ENCODE measurements around the gene DNAH11.
"Not testable (repeated sequence)": the region's sequence is repeated elsewhere in the genome, so short reads cannot be mapped to it uniquely, and the experiment has no call there.

DNAH11 gene

DNA sequence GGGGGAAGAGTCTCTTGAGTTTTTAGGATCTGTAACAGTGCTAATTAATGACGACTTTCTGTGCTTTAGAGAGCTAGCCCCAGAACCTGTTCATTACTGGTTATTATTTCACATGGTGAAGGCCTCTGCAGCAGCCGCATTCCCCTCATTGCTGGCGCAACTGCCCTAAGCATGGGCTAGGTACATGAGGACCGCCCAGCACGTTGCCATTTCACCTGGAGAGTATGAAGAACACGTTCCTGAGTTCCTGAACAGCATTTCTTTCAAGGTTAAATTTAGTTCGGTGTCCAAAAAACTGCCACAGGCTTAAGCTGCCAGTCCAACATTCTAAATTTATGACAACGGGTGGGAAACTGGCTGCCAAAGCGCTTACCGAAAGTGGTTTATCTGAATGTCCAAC lies 177.0 kb downstream of the DNAH11 start:
- DNase-seq (ENCODE audit: low read depth in 2 of 2): no peak

DNA sequence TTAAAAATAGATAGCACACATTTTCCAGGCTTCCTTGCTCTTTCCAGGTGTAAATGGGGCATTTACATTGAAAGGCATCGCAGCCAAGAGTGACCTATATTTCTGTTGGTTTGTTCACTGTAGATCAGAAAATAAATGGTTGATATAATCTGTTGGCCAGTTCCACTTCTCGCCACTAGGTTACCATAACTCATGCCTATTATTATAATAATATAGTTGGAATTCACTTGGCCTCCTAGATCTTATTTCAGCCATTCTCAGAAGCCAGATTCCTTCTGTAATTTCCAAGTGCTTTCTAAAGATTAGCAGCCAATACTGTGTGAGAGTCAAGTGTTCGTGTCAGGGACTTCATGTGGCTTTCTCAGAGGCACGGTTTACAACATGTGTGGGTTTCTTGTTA lies 179.5 kb downstream of the DNAH11 start:
- DNase-seq (ENCODE audit: low read depth in 2 of 2): no peak

DNA sequence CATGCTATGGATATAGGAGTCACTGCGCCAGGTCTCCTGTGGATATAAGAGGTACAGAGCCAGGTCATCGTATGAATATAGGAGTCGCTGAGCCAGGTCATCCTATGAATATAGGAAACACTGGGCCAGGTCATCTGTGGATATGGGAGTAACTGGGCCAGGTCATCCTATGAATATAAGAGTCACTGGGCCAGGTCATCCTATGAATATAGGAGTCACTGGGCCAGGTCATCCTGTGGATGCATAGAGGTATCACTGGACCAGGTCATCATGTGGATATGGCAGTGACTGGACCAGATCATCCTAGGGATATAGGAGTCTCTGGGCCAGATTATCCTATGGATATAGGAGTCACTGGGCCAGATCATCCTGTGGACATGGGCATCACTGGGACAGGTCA lies 181.7 kb downstream of the DNAH11 start:
- no peak for DNase-seq (ENCODE audit: low read depth in 2 of 2)

- DNase-seq (ENCODE audit: low read depth in 2 of 2): no peak
Measured at GRCh38 chr7:21730399-21730798, 187.6 kb downstream of the DNAH11 start.

GRCh38 chr7:21731977-21732376 lies 189.1 kb downstream of the DNAH11 start:
- DNase-seq (ENCODE audit: low read depth in 2 of 2): no peak

GRCh38 chr7:21732956-21733355 lies 190.1 kb downstream of the DNAH11 start:
- not testable (repeated sequence) for DNase-seq (ENCODE audit: low read depth in 2 of 2)

DNA sequence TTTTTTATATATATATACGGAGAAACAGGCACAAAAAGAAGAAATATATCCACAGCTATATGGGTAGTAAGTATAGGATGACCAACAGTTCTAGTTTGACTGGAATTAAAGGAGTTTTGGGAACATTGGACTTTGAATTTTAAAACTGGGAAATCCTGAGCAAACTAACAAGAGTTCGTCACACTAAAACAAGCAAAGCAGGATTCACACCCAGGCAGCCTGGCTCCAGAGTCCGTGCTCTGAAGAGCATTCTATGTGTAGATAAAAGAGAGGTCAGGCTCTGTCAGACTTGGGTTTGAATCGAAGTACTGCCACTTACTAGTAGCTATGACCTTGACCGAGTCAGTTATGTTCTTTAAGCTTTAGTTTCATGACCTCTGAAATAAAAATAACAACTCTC lies 191.0 kb downstream of the DNAH11 start:
- DNase-seq (ENCODE audit: low read depth in 2 of 2): no peak

- DNase-seq (ENCODE audit: low read depth in 2 of 2): no peak
Measured at GRCh38 chr7:21743493-21743892, 200.7 kb downstream of the DNAH11 start.

- no peak for DNase-seq (ENCODE audit: low read depth in 2 of 2)
Measured at GRCh38 chr7:21746949-21747348, 204.1 kb downstream of the DNAH11 start.

DNA sequence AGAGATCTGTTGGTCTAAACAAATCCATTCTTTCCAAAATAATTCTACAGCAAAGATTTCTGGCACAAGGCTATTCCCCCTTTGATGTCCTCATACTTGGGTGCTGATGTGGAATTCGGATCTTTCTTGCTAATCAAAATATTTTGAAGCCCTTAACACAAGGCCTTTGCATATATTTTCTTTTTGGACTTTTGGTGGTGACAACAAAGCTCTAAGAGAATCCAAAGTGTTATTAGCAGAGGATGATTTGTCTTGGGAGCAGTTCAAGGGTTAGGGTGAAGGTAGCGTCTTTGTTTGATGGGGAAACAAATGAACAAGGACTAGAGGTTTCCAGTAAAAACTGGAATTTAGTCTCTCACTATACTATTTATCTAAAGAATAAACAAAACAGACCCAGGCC lies 205.0 kb downstream of the DNAH11 start:
- DNase-seq (ENCODE audit: low read depth in 2 of 2): no peak

DNA sequence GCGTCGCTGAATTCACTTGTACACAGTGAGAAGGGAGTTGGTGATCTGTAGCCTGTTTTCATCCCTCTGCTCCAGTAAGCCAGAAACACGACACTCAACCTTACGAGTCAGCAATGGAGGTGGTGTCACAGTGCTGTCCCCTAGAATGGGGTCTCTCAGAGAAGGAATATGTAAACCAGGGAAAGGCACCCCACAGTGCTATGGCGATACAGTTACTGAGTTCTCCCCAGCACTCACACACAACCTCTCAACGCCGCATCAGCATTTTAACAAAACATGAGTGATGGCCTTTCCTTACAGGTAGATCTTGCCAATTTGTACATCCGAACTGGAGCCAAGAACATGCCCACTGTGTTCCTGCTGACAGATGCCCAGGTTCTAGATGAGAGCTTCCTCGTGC lies 206.5 kb downstream of the DNAH11 start:
- DNase-seq (ENCODE audit: low read depth in 2 of 2): no peak

DNA sequence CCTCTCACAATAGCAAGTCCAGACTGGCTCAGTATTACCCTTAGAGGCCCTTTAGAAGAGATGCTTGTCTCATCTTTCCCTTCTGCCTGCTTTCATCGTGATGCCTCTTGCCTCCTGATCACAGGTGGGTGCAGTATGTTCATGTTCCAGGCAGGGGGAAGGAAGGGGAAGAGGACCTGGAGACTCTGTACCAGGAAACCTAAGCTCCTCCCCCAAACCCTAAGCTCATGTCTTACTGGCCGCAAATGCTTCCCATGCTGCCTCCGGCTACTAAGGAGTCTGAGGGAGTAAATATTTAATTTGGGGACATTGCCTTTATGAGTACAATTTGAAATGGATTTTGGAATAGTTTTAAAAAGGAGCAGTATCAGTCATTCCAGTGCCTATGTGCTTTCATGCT lies 210.2 kb downstream of the DNAH11 start:
- DNase-seq (ENCODE audit: low read depth in 2 of 2): no peak

DNA sequence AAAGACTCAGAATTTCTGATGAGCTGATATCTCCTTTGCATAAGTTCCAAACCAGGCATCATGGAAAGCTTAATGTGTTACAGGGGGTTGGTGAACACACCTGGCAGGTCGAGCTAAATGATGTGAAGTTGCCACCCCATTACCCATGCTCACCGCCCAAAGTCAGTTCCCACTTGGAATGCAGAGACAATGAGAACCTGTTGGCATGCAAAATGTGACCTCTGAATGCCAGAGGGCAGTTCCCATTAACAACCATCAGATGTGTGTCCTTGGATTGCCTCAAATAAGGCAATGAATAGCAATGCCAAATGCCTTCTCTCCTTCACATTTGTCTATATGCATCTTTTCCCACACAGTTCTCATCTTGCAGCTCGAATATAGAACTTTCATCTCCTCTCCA lies 212.1 kb downstream of the DNAH11 start:
- DNase-seq (ENCODE audit: low read depth in 2 of 2): no peak

- no peak for DNase-seq (ENCODE audit: low read depth in 2 of 2)
Measured at GRCh38 chr7:21757537-21758282, 214.9 kb downstream of the DNAH11 start.

DNA sequence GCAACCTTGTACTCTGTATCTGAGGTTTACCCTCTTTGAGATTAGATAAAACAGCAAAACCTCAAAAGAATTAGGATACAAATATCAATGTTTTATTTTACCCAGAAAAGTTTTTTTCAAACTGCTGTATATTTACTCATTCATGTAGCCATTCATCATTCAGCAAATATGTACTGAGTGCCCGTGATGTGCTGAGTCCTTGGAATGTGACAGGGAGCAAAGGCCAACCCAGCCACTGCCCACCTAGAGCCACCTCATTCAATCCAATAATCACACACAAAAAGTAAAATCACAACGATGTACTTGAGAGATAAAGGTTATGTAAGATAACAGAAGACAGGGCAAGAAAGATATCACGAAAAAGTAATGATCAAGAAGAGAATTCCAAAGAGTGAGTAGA lies 215.4 kb downstream of the DNAH11 start:
- no peak for DNase-seq (ENCODE audit: low read depth in 2 of 2)

GRCh38 chr7:21762469-21762868 lies 219.6 kb downstream of the DNAH11 start:
- no peak for DNase-seq (ENCODE audit: low read depth in 2 of 2)

- no peak for DNase-seq (ENCODE audit: low read depth in 2 of 2)
Measured at GRCh38 chr7:21763818-21764217, 221.0 kb downstream of the DNAH11 start.

- no peak for DNase-seq (ENCODE audit: low read depth in 2 of 2)
Measured at GRCh38 chr7:21766218-21766617, 223.4 kb downstream of the DNAH11 start.

DNA sequence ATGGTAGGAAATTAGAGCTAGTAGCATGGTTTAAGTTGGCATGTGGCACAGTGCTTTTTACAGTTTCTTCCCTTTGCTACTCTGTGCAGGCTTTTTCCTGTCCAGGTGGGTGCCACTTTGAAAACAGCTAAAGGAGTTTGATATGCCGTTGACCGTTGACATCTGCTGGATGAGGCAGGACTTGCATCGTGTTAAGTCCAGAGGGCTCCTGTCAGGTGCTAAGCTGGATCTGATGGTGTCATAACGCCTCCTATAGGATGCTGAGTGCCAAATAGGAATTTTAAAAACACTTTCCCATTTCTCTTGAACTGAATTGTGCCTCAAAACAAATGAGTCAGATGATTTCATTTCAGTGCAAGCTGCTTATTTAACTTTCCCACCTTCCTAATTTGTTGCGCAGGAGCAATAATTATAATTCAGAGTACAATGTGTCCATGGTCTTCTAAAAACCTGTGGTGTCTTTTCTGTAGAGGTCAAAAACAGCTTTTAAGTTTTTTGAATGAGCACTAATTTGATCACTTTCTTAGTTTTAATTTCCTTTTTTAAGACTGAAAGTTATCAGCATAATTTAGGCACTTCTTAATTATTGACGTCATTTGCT lies 224.6 kb downstream of the DNAH11 start:
- DNase-seq (ENCODE audit: low read depth in 2 of 2): no peak

- no peak for DNase-seq (ENCODE audit: low read depth in 2 of 2)
Measured at GRCh38 chr7:21768279-21768678, 225.4 kb downstream of the DNAH11 start.

DNA sequence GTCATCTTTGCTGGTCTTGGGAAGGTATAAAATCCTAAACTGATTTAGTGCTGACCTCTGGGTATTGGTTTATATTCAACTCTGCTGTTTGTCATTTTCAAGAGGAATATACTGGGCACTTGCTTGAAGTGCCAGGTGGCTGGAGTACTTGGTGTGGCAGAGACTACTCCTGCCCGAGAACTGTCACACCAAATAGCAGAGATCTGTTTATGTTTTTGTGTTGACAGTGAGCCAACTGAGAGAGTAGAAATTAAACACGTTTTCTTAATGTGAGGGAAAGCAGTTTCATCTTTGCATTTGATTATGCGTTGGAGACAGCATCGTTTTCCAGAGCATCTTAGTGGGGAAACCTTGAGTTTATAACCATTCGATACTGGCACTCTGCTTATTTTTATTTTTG lies 228.4 kb downstream of the DNAH11 start:
- no peak for DNase-seq (ENCODE audit: low read depth in 2 of 2)

- DNase-seq (ENCODE audit: low read depth in 2 of 2): no peak
Measured at GRCh38 chr7:21771906-21772610, 229.2 kb downstream of the DNAH11 start.

DNA sequence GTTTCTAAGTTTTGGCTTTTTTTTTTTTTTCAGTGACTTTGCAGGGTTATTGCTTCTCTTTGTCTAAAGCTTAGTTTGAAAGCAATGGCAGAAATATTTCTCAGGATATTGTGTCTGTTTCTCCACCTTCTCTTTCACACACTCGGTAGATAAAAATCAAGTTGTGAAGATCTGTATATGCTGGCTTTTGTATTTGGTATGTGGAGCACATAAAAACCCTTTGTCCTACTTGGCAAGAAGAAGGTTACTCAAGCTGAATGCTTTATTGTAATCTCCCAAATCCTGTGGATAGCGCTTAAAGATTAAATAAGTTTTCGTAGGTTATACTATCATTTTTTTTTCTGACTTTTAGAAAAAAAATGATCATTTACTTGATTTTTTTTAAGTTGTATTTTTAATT lies 230.5 kb downstream of the DNAH11 start:
- no peak for DNase-seq (ENCODE audit: low read depth in 2 of 2)
